Subcutaneous adipose tissue (tissue), 4 donors: ENCODE results near the gene TMBIM6. TPM values are rescaled to one million over a fixed set of nuclear protein-coding genes. Genes with fewer than 3 reads are reported as not detected.

Experiments
- total RNA-seq, 4 donors: library from RNA; depleted of rRNA; stranded (reverse); fragments of >200 nt; gene quantifications; one replicate each; pipeline ENCODE4 v1.1.0, GENCODE V29; 2016
- TF ChIP-seq, protein P1 (sequence below): fragments of 450-650 bp; IDR thresholded peaks from one replicate; pipeline ENCODE4 v1.5.1; 2016; ENCODE audit warnings: low read depth, mild to moderate bottlenecking, control low read depth, antibody characterized with exemption, moderate library complexity

Gene TMBIM6
- total RNA-seq, 4 donors from 2014 or later = 263 to 522 (median 375) TPM

DNA sequence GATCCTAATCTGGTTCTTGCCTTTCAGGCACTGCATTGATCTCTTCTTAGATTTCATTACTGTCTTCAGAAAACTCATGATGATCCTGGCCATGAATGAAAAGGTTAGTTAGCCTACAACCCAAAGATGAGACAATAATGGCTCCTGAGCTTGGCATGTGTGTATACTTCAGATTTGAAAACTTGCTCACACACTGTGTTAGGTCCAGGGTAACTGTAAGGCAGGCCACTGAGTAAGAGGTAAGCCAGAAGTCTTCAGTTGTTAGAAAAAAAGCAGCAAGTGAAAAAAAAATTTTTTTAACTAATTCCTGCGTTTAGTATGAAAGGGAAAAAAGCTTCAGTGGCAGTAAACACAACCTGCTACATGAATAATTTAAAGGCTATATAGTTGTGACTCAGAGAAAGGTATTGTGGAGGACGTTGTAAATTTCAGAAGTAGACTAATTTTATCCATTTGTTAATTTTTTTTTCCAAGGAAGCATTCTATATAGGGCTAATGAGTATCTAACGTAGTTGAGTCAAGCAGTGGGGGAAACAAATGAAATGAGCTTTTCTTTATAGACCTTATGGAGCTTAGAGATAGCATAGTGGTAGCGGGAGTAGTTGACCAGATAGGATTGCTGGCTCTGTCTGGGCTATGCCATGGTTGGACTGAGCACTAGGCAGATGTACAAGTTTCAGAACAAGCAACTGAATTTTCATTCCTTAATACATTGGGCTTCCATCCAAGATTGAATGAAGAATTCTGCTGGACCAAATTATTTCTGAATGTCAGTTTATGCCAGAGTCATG, 20.5 kb downstream of the TMBIM6 start:
- TF ChIP-seq, protein P1, sequence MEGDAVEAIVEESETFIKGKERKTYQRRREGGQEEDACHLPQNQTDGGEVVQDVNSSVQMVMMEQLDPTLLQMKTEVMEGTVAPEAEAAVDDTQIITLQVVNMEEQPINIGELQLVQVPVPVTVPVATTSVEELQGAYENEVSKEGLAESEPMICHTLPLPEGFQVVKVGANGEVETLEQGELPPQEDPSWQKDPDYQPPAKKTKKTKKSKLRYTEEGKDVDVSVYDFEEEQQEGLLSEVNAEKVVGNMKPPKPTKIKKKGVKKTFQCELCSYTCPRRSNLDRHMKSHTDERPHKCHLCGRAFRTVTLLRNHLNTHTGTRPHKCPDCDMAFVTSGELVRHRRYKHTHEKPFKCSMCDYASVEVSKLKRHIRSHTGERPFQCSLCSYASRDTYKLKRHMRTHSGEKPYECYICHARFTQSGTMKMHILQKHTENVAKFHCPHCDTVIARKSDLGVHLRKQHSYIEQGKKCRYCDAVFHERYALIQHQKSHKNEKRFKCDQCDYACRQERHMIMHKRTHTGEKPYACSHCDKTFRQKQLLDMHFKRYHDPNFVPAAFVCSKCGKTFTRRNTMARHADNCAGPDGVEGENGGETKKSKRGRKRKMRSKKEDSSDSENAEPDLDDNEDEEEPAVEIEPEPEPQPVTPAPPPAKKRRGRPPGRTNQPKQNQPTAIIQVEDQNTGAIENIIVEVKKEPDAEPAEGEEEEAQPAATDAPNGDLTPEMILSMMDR = no peak

DNA sequence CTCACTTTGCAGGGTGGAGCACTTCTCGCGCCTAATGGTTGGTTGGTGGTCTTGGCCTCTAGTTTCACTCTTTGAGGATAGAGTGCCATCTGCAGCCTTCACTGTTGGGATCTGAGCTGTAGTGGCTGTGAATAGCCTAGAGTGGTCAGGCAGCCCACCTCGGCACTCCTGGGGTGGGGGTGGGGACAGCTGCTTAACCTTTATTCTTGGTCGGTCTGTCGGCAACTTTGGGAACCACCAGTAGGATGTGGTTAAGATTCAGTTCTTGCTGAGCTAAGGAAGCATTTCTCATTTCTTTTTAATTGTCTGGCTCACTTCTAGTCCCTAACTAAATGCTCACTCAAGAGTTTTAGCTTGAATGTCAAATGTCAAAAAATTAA, 21.1 kb downstream of the TMBIM6 start:
- TF ChIP-seq, protein P1 = no peak

DNA sequence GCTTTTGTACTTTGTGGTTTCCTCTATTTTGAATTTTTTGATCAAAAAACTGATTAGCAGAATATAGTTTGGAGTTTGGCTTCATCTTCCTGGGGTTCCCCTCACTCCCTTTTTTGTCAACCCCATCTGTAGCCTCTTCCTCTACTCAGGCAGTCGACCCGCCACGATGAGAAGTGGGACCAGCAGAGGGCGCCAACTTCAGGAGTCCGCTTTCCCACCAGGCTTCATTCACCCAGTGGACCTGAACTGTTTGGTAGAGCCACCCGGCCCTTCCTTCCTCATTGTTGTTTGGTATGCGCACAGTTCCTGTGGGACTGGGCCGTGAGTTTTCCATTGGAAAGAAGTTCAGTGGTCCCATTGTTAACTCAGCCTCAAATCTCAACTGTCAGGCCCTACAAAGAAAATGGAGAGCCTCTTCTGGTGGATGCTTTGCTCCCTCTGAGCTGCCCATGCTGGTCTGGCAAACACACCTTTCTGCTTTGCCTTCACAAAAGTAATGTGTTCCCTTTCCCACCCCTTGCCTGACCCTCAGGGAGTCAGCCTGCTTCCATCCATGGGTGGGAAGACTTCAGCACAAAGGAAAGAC, 21.7 kb downstream of the TMBIM6 start:
- TF ChIP-seq, protein P1 = no peak

DNA sequence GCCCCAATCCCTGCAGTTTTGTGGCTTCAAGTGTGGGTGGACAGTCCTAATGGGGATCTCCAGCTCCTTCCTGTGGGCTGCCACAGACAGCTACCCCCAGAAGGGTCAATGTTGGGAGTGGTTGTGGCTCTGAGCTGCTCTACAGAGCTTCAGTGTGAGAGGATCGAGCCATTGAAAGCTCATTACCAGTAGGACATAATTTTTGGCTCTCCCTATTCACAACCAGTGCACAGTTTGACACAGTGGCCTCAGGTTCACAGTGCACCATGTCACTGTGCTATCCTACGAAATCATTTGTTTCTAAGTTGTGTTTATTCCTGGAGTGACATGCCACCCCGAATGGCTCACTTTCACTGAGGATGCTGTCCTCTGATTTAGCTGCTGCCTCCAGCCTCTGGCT, 22.8 kb downstream of the TMBIM6 start:
- TF ChIP-seq, protein P1 = no peak

DNA sequence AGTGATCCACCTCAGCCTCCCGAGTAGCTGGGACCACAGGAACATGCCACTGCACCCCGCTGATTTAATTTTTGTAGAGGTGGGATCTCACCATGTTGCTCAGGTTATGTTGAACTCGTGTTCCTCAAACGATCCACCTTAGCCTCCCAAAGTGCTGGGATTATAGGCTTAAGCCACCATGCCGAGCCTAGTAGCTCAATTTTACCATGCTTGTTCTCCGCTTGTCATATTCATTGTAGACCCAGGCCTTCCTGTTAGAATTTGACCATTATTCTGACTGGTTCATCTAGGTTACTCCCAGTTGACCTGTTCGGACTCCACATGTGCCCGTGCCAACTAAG, 24.7 kb downstream of the TMBIM6 start:
- TF ChIP-seq, protein P1 = no peak

DNA sequence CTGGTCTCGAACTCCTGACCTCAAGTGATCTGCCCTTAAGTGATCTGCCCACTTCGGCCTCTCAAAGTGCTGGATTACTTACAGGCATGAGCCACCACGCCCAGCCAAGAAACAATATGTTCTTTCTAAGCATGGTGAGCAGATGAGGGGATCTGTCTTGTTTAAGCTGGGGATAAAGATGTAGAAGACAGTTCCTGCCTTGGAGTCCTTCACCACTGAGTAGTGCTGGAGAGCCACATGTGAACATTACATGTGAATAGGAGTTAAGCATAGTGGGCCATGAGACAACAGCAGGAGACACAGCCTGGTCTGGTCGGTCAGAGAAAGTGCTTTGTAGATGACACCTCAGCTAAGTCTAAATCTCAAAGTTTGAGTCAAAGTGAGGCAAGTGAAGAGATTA, 26.0 kb downstream of the TMBIM6 start:
- TF ChIP-seq, protein P1 = no peak

DNA sequence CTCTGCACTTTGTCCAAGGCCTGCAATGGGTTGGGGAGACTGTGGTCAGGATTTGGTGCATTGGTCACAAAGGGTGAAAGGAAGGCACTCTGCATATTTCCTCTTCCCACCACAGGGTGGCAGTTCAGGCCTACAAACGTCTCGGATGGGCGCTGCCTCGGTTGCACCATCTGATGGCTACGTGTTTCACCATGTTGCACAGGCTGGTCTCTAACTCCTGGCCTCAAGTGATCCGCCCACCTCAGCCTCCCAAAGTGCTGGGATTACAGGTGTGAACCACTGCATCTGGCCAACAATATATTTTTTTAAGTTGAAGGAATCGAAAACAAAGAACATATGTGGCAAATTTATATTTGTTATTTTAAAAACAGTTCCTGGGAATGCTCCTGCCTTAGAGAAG, 35.1 kb downstream of the TMBIM6 start:
- TF ChIP-seq, protein P1 = no peak
